ELF-1 (cell line): ENCODE results near the gene RGS7BP.
"Not testable (repeated sequence)": the region's sequence is repeated elsewhere in the genome, so short reads cannot be mapped to it uniquely, and the experiment has no call there.

Experiments
- DNase-seq: peaks from one replicate; pipeline ENCODE4 v3.0.0-alpha.2; 2016; ENCODE audit warnings: low read depth, low spot score

The RGS7BP gene

GRCh38 chr5:64558641-64559040, 52.8 kb downstream of the RGS7BP start:
- DNase-seq, result not testable (repeated sequence)

- no peak for DNase-seq
These were observed 60.6 kb downstream of the RGS7BP start for GRCh38 chr5:64566310-64566916.

GRCh38 chr5:64569858-64570257, 64.0 kb downstream of the RGS7BP start:
- DNase-seq, result no peak

GRCh38 chr5:64570395-64570996, 64.7 kb downstream of the RGS7BP start:
- DNase-seq, result no peak

- no peak for DNase-seq
These were observed 69.7 kb downstream of the RGS7BP start for GRCh38 chr5:64575561-64575960.

- no peak for DNase-seq
These were observed 70.4 kb downstream of the RGS7BP start for GRCh38 chr5:64576250-64576649.

- no peak for DNase-seq
These were observed 79.8 kb downstream of the RGS7BP start for GRCh38 chr5:64585646-64586045.

- no peak for DNase-seq
These were observed 81.6 kb downstream of the RGS7BP start for GRCh38 chr5:64587370-64587769.

- no peak for DNase-seq
These were observed 87.0 kb downstream of the RGS7BP start for GRCh38 chr5:64592730-64593341.

- no peak for DNase-seq
These were observed 88.2 kb downstream of the RGS7BP start for GRCh38 chr5:64594025-64594424.

- DNase-seq, result no peak
These were observed 88.8 kb downstream of the RGS7BP start for GRCh38 chr5:64594601-64595000.

- DNase-seq, result peak; percentile 30
These were observed 89.4 kb downstream of the RGS7BP start for GRCh38 chr5:64595031-64595855.

- no peak for DNase-seq
These were observed 93.4 kb downstream of the RGS7BP start for GRCh38 chr5:64599226-64599625.

- DNase-seq, result no peak
These were observed 97.9 kb downstream of the RGS7BP start for GRCh38 chr5:64603676-64604075.

GRCh38 chr5:64606926-64607325, 101.1 kb downstream of the RGS7BP start:
- no peak for DNase-seq

GRCh38 chr5:64612344-64612961, 106.6 kb downstream of the RGS7BP start:
- peak; percentile 42 for DNase-seq

- DNase-seq, result no peak
These were observed 110.1 kb downstream of the RGS7BP start for GRCh38 chr5:64615895-64616294.

GRCh38 chr5:64619609-64620008, 113.8 kb downstream of the RGS7BP start:
- no peak for DNase-seq

- no peak for DNase-seq
These were observed 117.2 kb downstream of the RGS7BP start for GRCh38 chr5:64622991-64623390.

- DNase-seq, result no peak
These were observed 119.9 kb downstream of the RGS7BP start for GRCh38 chr5:64625678-64626077.

GRCh38 chr5:64628901-64629300, 123.1 kb downstream of the RGS7BP start:
- DNase-seq, result no peak

- DNase-seq, result no peak
These were observed 124.0 kb downstream of the RGS7BP start for GRCh38 chr5:64629841-64630240.
